Thoracic aorta endothelial cell (primary cell): ENCODE results near the gene CLEC4A. TPM values are rescaled to one million over a fixed set of nuclear protein-coding genes. Genes with fewer than 3 reads are reported as not detected.

ENCODE experiments used
- total RNA-seq: library from RNA; depleted of rRNA; stranded (reverse); fragments of >200 nt; gene quantifications from 2 replicates; pipeline ENCODE4 v1.2.3, GENCODE V29; 2012

The CLEC4A gene
- 0.14 TPM in 1 of 2 replicates, not detected in the other for total RNA-seq

GRCh38 chr12:8123124-8123912 lies at the start of gene CLEC4A:
Gene CLEC4A (plus strand): TSS chr12:8123617. CDS start chr12:8123879, 262 bp downstream.

DNA sequence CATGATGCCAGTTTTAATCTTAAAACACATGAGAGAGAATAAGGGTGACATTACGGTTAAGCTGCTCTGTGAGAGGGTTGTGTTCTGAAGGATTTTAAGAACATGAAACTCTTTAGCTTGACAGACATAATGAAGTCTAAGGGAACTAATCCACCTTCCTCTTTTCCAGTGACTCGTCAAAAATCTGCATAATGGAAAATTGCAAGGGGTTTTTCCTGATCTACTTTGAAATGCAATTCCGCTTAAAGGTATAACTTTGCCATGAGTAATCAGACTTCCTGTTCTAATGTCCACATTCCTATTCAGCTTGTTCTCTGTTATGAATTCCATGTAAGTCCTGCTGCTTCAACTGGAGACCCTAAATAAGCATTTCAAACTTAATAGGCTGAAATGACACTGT lies 33.4 kb downstream of the CLEC4A start, which contains the start of gene ZNF705A:
Gene ZNF705A, plus strand, starts transcription at position 171 of the 400 bp plus-strand sequence. CDS start 15,611 bp downstream, outside the sequence.

Other genes with a start within 250 kb of the CLEC4A start
- gene SLC2A3, start 187.4 kb upstream of the CLEC4A start, total RNA-seq, result 23.9 and 49.8 TPM in 2 replicates
- 8.1 and 11.8 TPM in 2 replicates for gene FOXJ2, start 90.9 kb upstream of the CLEC4A start, total RNA-seq
- gene C3AR1, start 57.3 kb upstream of the CLEC4A start, total RNA-seq, result 0.27 and 0.29 TPM in 2 replicates
- gene NECAP1, start 41.3 kb upstream of the CLEC4A start, total RNA-seq, result 38.2 and 39.5 TPM in 2 replicates
- not detected in 2 replicates for gene ZNF705A, start 33.4 kb downstream of the CLEC4A start, total RNA-seq
- not detected in 2 replicates for gene FAM90A1, start 104.0 kb downstream of the CLEC4A start, total RNA-seq